GM20000 (cell line): ENCODE measurements around the gene LATS2.

Source experiments
- DNase-seq: peaks from one replicate; pipeline ENCODE4 v3.0.0; 2012; ENCODE audit warnings: low spot score
- CTCF ChIP-seq: IDR thresholded peaks from 2 replicates; pipeline ENCODE4 v1.5.1; 2012; ENCODE audit warnings: mild to moderate bottlenecking, control low read depth; ENCODE audit errors: extremely low read depth, missing control alignments

LATS2 gene

DNA sequence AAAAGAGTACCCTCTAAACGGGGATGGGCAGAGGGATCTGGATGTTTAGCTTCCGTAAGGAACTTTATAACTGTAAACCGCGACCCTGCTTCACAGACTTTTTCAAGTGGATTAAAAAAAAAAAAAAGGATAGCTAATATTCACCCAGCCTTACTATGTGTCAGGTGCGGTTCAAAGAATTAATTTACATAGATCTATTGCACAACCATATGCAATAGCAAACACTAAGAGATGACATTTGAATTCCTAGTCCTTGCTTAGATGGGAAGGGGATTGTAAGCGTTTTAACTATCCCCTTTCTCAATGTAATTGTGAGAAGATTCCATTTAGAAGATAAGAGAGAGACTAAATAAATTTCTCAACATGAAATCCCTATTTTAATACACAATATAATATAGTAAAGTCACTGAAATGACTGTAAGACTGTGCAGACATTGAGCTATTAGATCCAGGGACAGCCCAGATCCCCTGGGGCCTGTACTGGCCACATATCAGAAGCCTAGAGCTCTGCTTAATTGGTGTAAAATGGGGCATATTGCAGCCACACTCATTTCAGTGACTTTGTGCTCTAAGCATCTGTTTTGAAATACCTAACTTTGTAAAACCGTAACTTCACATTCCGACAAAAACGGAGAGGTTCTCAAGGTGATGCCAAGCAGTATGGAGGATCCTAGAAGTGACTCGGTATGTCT, 13.6 kb downstream of the LATS2 start:
- no peak for DNase-seq
- TF ChIP-seq CTCF = no peak

DNA sequence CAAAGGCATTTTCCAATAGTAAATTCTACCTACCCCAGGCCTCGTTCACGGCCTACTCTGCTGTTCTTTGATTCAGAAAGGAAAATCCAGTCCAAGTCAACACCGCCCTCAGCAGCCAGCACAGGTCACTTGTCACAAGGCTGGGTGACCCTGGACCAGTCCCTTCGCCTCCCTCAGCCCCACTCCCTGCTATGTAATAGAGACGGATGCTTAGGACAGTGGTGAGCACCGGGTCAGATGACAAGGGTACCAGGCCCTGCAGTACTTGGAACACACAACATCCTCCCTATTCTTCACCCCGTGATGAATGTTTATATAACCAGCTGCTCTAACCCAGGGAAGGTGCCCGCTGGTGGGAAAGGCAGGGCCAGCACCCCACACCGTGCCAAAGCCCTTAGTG, 14.3 kb downstream of the LATS2 start:
- DNase-seq = no peak
- no peak for TF ChIP-seq CTCF

DNA sequence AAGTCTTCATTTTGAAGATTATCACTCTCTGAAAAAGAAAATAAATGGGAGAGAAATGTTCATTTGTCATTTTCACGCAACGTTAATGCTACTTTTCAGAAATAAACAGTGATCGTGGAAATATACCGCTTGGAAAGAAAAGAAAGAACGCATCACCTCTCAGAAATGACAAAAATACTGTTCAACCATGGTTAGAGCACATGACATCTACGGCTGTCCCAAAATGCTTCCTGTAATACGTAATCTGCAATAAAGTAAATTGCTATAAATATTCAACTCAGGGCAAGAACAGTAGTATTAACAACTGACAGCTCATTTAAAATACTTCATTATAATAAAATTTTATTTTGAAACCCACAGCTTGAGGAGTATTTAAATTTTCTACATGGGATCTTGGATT, 15.2 kb downstream of the LATS2 start:
- no peak for DNase-seq
- no peak for TF ChIP-seq CTCF

DNA sequence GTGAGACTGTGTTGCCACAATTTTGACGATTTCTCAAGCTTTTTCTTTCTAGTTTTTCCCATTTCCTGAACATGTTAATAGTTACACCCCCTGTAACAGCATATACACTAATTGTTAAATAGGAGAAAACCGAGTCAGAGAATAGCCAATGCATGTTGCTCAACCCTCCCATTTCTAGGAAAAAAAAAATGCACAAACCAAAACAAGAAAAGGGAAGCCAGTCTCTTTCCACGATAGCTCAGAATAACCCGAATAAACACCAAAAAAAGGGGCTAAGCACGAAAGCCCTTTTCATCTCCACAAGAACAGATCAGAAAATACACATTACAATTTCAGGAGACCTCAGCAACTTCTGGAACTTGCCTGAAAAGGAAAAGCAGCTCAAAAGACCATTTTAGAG, 16.3 kb downstream of the LATS2 start:
- no peak for TF ChIP-seq CTCF
- no peak for DNase-seq

GRCh38 chr13:21043898-21044297, 17.5 kb downstream of the LATS2 start:
- no peak for TF ChIP-seq CTCF
- DNase-seq = no peak

GRCh38 chr13:21040120-21040826, 21.1 kb downstream of the LATS2 start:
- TF ChIP-seq CTCF = no peak
- no peak for DNase-seq

DNA sequence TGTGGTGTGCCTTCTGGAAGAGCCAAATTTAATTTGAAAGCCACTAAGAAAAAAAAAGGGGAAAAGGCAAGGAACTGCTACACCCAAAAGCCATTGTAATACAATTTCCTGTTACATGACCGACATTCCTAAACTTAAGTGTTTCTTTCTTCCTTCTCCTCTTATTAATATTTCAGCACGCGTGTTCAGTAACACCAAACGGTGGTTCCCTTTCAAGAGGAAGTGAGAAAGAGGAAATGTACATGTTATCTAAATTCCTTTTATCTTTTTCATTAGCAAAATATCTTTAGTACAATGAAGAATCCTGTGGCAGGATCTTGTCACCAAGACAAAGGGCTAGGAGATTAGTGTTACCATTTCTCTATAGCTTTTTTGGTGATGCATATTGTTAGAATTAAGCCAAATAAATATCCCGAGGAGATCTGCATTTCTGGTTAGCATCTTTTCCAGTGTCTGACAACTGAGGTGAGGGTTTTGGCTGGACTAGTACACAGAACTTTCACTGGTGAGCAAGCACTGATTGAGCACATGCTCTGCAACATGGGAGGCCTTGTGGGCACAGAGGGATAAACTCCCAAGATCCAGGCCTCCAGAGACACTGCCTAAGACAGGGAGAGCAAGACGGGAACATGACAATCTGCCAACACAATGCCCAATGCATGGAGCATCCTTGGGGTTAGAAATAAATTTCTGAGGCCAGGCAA, 22.1 kb downstream of the LATS2 start:
- no peak for TF ChIP-seq CTCF
- no peak for DNase-seq
